HEK293 (cell line): ENCODE data around the gene SLC2A6.

Source experiments
- CTCF ChIA-PET: fragments of 350-600 bp; formaldehyde crosslinking; extraction: SDS; loops from one replicate; lab custom pipeline; 2021; ENCODE audit warnings: antibody characterized with exemption; lab: Yijun Ruan, JAX
- POLR2A ChIA-PET: fragments of 300-600 bp; formaldehyde crosslinking; extraction: SDS; loops from one replicate; lab custom pipeline; 2020; ENCODE audit warnings: antibody characterized with exemption, inconsistent platforms; lab: Yijun Ruan, JAX
- H3K27ac ChIP-seq: fragments of 200-500 bp; sonication (Bioruptor generic); 2 replicates; pipeline ENCODE4 v1.5.1; 2014; ENCODE audit warnings: low read depth, low read length, control low read depth, inconsistent platforms; ENCODE audit errors: extremely low read depth
- H3K36me3 ChIP-seq, 2 experiments: fragments of 200-500 bp in 1 of 2; sonication (Bioruptor generic) in 1 of 2; 1 replicate in 1 of 2; 2 replicates in 1 of 2; pipeline ENCODE4 v1.5.1; 2014 to 2017; ENCODE audit warnings: inconsistent platforms in 2 of 2, low read length in 2 of 2; ENCODE audit not compliant: control insufficient read depth in 2 of 2, insufficient read depth in 1 of 2
- H3K4me1 ChIP-seq: fragments of 200-500 bp; sonication (Bioruptor generic); 2 replicates; pipeline ENCODE4 v1.5.1; 2014; ENCODE audit warnings: mild to moderate bottlenecking, low read length, inconsistent platforms; ENCODE audit not compliant: control insufficient read depth, insufficient read depth
- H3K4me3 ChIP-seq: 2 replicates; pipeline ENCODE4 v1.5.1; 2011; ENCODE audit warnings: low read depth, mild to moderate bottlenecking, control low read depth, low read length, moderate library complexity
- H3K9me3 ChIP-seq: fragments of 200-500 bp; sonication (Bioruptor generic); 2 replicates; pipeline ENCODE4 v1.5.1; 2014; ENCODE audit warnings: low read depth, low read length, inconsistent platforms; ENCODE audit not compliant: control insufficient read depth, insufficient read depth
- ATF2 ChIP-seq: fragments of 450-650 bp; formaldehyde crosslinking; IDR thresholded peaks from 2 replicates; pipeline ENCODE4 v1.5.1; 2016; ENCODE audit warnings: missing biosample characterization, missing genetic modification characterization, low read depth
- CTCF ChIP-seq: fragments of 450-650 bp; formaldehyde crosslinking; IDR thresholded peaks from 2 replicates; pipeline ENCODE4 v1.5.1; 2016; ENCODE audit warnings: missing biosample characterization, missing genetic modification characterization
- GLIS1 ChIP-seq: fragments of 450-650 bp; formaldehyde crosslinking; IDR thresholded peaks from 2 replicates; pipeline ENCODE4 v1.5.1; 2016; ENCODE audit warnings: missing biosample characterization, missing genetic modification characterization
- HIC1 ChIP-seq: fragments of 450-650 bp; formaldehyde crosslinking; IDR thresholded peaks from 2 replicates; pipeline ENCODE4 v1.5.1; 2016; ENCODE audit warnings: missing biosample characterization, missing genetic modification characterization
- IKZF3 ChIP-seq: fragments of 450-650 bp; IDR thresholded peaks from 2 replicates; pipeline ENCODE4 v1.5.0; 2018; ENCODE audit warnings: missing biosample characterization, mild to moderate bottlenecking, missing genetic modification characterization, moderate library complexity
- SALL2 ChIP-seq: fragments of 450-650 bp; formaldehyde crosslinking; IDR thresholded peaks from 2 replicates; pipeline ENCODE4 v1.5.0; 2017; ENCODE audit warnings: missing biosample characterization, mild to moderate bottlenecking, missing genetic modification characterization, borderline replicate concordance
- SCRT2 ChIP-seq: fragments of 450-650 bp; formaldehyde crosslinking; IDR thresholded peaks from 2 replicates; pipeline ENCODE4 v1.5.1; 2016; ENCODE audit warnings: missing biosample characterization, missing genetic modification characterization
- ZBTB20 ChIP-seq: fragments of 450-650 bp; formaldehyde crosslinking; IDR thresholded peaks from 2 replicates; pipeline ENCODE4 v1.5.1; 2016; ENCODE audit warnings: missing biosample characterization, missing genetic modification characterization
- ZFP37 ChIP-seq: fragments of 450-650 bp; formaldehyde crosslinking; IDR thresholded peaks from 2 replicates; pipeline ENCODE4 v1.5.1; 2016; ENCODE audit warnings: missing biosample characterization, missing genetic modification characterization
- ZNF184 ChIP-seq: fragments of 450-650 bp; IDR thresholded peaks from 2 replicates; pipeline ENCODE4 v1.5.1; 2018; ENCODE audit warnings: missing biosample characterization, mild to moderate bottlenecking, missing genetic modification characterization
- ZNF211 ChIP-seq: fragments of 450-650 bp; formaldehyde crosslinking; IDR thresholded peaks from 2 replicates; pipeline ENCODE4 v1.5.1; 2016; ENCODE audit warnings: low read depth, missing biosample characterization, missing genetic modification characterization
- ZNF24 ChIP-seq: fragments of 450-650 bp; formaldehyde crosslinking; IDR thresholded peaks from 2 replicates; pipeline ENCODE4 v1.5.1; 2016; ENCODE audit warnings: missing biosample characterization, missing genetic modification characterization
- ZNF248 ChIP-seq: fragments of 450-650 bp; formaldehyde crosslinking; IDR thresholded peaks from 2 replicates; pipeline ENCODE4 v1.5.1; 2017; ENCODE audit warnings: missing biosample characterization, missing genetic modification characterization
- ZNF274 ChIP-seq, 2 experiments: fragments of 200-500 bp in 1 of 2; fragments of 450-650 bp in 1 of 2; sonication (Bioruptor generic) in 1 of 2; formaldehyde crosslinking in 1 of 2; IDR thresholded peaks; 2 replicates each; pipeline versions ENCODE4 v1.5.1 to v1.6.1; 2014 to 2016; ENCODE audit warnings: borderline replicate concordance in 1 of 2, inconsistent platforms in 1 of 2, low read length in 1 of 2, missing biosample characterization in 1 of 2, missing genetic modification characterization in 1 of 2
- ZNF394 ChIP-seq: fragments of 450-650 bp; formaldehyde crosslinking; IDR thresholded peaks from 2 replicates; pipeline ENCODE4 v1.5.1; 2016; ENCODE audit warnings: missing biosample characterization, missing genetic modification characterization, mild to moderate bottlenecking, moderate library complexity, borderline replicate concordance
- ZNF621 ChIP-seq: fragments of 450-650 bp; formaldehyde crosslinking; IDR thresholded peaks from 2 replicates; pipeline ENCODE4 v1.5.1; 2017; ENCODE audit warnings: missing biosample characterization, missing genetic modification characterization
- ZNF626 ChIP-seq: fragments of 450-650 bp; sonication (Bioruptor Pico); formaldehyde crosslinking; IDR thresholded peaks from 2 replicates; pipeline ENCODE4 v1.5.1; 2018; ENCODE audit warnings: missing biosample characterization, missing genetic modification characterization, inconsistent platforms
- ZNF664 ChIP-seq: fragments of 450-650 bp; formaldehyde crosslinking; IDR thresholded peaks from 2 replicates; pipeline ENCODE4 v1.5.1; 2016; ENCODE audit warnings: missing biosample characterization, missing genetic modification characterization

Gene SLC2A6

GRCh38 chr9:133428617-133429101 lies 50.2 kb downstream of the SLC2A6 start (continued):
- no peak for TF ChIP-seq HIC1 (tag by site-specific recombination)
- TF ChIP-seq SALL2 (tag by site-specific recombination) = no peak
- TF ChIP-seq ZNF626 (tag by site-specific recombination) = no peak
- no peak for TF ChIP-seq ZNF664
- no peak for TF ChIP-seq ZNF248 (tag by site-specific recombination)
- TF ChIP-seq IKZF3 (tag by site-specific recombination) = no peak
- TF ChIP-seq, all 188 proteins: peak for 0

- Histone ChIP-seq H3K36me3 (peaks cover 0 to 16% of the 10 kb centered on the region in 2 experiments; a peak in 1 of 3 replicates), H3K27ac (no peak overlapping the region), H3K9me3 (no peaks in the 10 kb centered on the region), H3K4me3 (no peak overlapping the region), H3K4me1 (0 out of 2 replicates have a peak, but pooled peaks cover 3% of the 10 kb centered on the region)
- POLR2A ChIA-PET = interaction anchor here (1.0 to 1.5 kb wide), 5 partner anchors 10 to 32 kb away, joined by 3 to 5 read pairs (median 4); partner anchors contain the start of genes CACFD1 and REXO4
- CTCF ChIA-PET = interaction anchor here (0.5 to 1.3 kb wide), 5 partner anchors 11 to 314 kb away, joined by 3 to 8 read pairs (median 3); partner anchors contain the start of gene REXO4
- TF ChIP-seq CTCF (tag by site-specific recombination) = no peak
- TF ChIP-seq ZNF394 (tag by site-specific recombination) = no peak
- TF ChIP-seq, all 188 proteins: peak for 0
Measured at GRCh38 chr9:133427658-133428348, 51.1 kb downstream of the SLC2A6 start.

GRCh38 chr9:133426011-133426410 lies 52.9 kb downstream of the SLC2A6 start:
- ChIA-PET POLR2A (no interaction called here), CTCF (interaction anchor here (0.8 kb wide), 1 partner anchor 91 kb away, joined by 3 read pairs; no protein-coding TSS in a partner anchor)
- no peak overlapping the region for H3K27ac ChIP-seq
- peaks cover 0 to 16% of the 10 kb centered on the region in 2 experiments; a peak in 1 of 3 replicates for H3K36me3 ChIP-seq
- H3K4me3 ChIP-seq = no peak overlapping the region
- H3K4me1 ChIP-seq = 0 out of 2 replicates have a peak, but pooled peaks cover 3% of the 10 kb centered on the region
- TF ChIP-seq ATF2 (tag by site-specific recombination) = no peak
- no peak for TF ChIP-seq ZBTB20
- no peak for TF ChIP-seq ZFP37 (tag by site-specific recombination)
- TF ChIP-seq ZNF184 (tag by site-specific recombination) = no peak
- no peak for TF ChIP-seq ZNF24 (tag by site-specific recombination)
- no peak for TF ChIP-seq ZNF621 (tag by site-specific recombination)
- no peak for TF ChIP-seq GLIS1 (tag by site-specific recombination)
- TF ChIP-seq ZNF211 (tag by site-specific recombination) = no peak
- no peak for TF ChIP-seq ZNF274 (IDR thresholded peaks at IDR 0.05; ENCODE audit: low read length)
- no peak for TF ChIP-seq ZNF274 (tag by site-specific recombination; IDR thresholded peaks at IDR 0.05; ENCODE audit: borderline replicate concordance)
- TF ChIP-seq SALL2 (tag by site-specific recombination) = no peak
- TF ChIP-seq SCRT2 = no peak
- no peaks in the 10 kb centered on the region for H3K9me3 ChIP-seq
